MM.1S (cell line): ENCODE results near the gene RAD21L1.

Source experiments
- DNase-seq: peaks from one replicate; pipeline ENCODE4 v3.0.0-alpha.2; 2015
- H2AFZ ChIP-seq: fragments of 300-600 bp; sonication (generic); 2 replicates; pipeline ENCODE4 v1.6.0; 2016; ENCODE audit warnings: antibody characterized with exemption, low read length
- H3F3A ChIP-seq: fragments of 300-600 bp; sonication (generic); 2 replicates; pipeline ENCODE4 v1.6.1; 2016; ENCODE audit warnings: mild to moderate bottlenecking, antibody characterized with exemption, low read length, moderate library complexity, mixed read lengths; ENCODE audit not compliant: insufficient read depth
- H3K27ac ChIP-seq: fragments of 300-600 bp; sonication (generic); 2 replicates; pipeline ENCODE4 v1.5.1; 2016; ENCODE audit warnings: mild to moderate bottlenecking, low read length
- H3K27me3 ChIP-seq: fragments of 300-600 bp; sonication (generic); replicated peaks from 2 replicates; pipeline ENCODE4 v1.6.0; 2016; ENCODE audit warnings: low read length; ENCODE audit not compliant: insufficient read depth
- H3K36me3 ChIP-seq: fragments of 300-600 bp; sonication (generic); replicated peaks from 2 replicates; pipeline ENCODE4 v1.6.1; 2016; ENCODE audit warnings: mild to moderate bottlenecking, low read length, mixed read lengths; ENCODE audit not compliant: insufficient read depth
- H3K4me1 ChIP-seq: fragments of 300-600 bp; sonication (generic); 2 replicates; pipeline ENCODE4 v1.6.1; 2016; ENCODE audit warnings: low read length, mixed read lengths
- H3K4me2 ChIP-seq: fragments of 300-600 bp; sonication (generic); 2 replicates; pipeline ENCODE4 v1.6.0; 2016; ENCODE audit warnings: low read depth, low read length
- H3K4me3 ChIP-seq: fragments of 300-600 bp; sonication (generic); 2 replicates; pipeline ENCODE4 v1.5.1; 2016; ENCODE audit warnings: low read length, mixed read lengths
- H3K79me2 ChIP-seq: fragments of 300-600 bp; sonication (generic); 2 replicates; pipeline ENCODE4 v1.6.1; 2016; ENCODE audit warnings: mixed run types, low read length, mixed read lengths
- H3K9ac ChIP-seq: fragments of 300-600 bp; sonication (generic); 2 replicates; pipeline ENCODE4 v1.6.1; 2016; ENCODE audit warnings: low read length, mixed read lengths
- H3K9me2 ChIP-seq: fragments of 300-600 bp; sonication (generic); replicated peaks from 2 replicates; pipeline ENCODE4 v1.6.1; 2016; ENCODE audit warnings: mild to moderate bottlenecking, low read length, mixed read lengths; ENCODE audit not compliant: insufficient read depth
- H3K9me3 ChIP-seq: fragments of 300-600 bp; sonication (generic); replicated peaks from 2 replicates; pipeline ENCODE4 v1.6.1; 2016; ENCODE audit warnings: mild to moderate bottlenecking, low read length, mixed read lengths; ENCODE audit not compliant: insufficient read depth
- H4K20me1 ChIP-seq: fragments of 300-600 bp; sonication (generic); 2 replicates; pipeline ENCODE4 v1.6.1; 2016; ENCODE audit warnings: mild to moderate bottlenecking, low read length, moderate library complexity, mixed read lengths; ENCODE audit not compliant: insufficient read depth
- EZH2 ChIP-seq: fragments of 300-600 bp; sonication (generic); optimal IDR thresholded peaks from 2 replicates; pipeline ENCODE3; 2017; ENCODE audit warnings: low read depth, mild to moderate bottlenecking, antibody characterized with exemption, low read length, mixed read lengths
- EZH2phosphoT487 ChIP-seq: fragments of 300-600 bp; sonication (generic); IDR thresholded peaks from 2 replicates; pipeline ENCODE4 v1.6.1; 2018; ENCODE audit warnings: antibody characterized with exemption, low read length
- TF ChIP-seq, protein P1 (sequence below): fragments of 300-600 bp; sonication (generic); IDR thresholded peaks from 2 replicates; pipeline ENCODE4 v1.5.1; 2016; ENCODE audit warnings: antibody characterized with exemption, low read length, mixed read lengths

RAD21L1 gene

DNA sequence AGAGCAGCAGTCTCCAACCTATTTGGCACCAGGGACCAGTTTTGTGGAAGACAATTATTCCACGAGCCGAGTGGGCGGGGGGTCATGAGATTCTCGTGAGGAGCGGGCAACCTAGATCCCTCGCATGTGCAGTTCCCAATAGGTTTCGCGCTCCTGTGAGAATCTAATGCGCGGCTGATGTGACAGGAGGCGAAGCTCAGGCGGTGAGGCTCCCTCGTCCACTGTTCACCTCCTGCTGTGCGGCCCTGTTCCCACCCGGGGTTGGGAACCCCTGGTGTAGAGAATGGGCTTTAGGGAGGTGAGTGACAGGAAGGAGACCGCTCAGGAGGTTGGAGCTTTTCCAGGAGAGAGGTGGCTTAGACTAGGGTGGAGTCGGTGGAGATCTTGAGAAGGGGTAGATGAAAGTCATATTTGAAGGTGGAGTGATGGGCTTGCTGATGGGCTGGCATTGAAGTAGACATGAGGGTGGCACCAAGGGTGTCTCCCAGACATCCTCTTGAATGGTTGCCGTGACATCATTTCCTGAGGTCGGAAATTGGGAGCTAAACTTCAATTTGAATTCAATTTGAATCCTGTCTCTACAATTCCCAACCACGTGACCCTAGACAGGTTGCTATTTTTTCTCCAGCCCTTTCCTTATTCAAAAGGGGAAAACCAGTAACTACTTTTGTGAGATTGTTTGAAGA is 1.5 kb upstream of the RAD21L1 start:
- no peak overlapping the region for H2AFZ ChIP-seq
- no peaks in the 10 kb centered on the region for H3K4me1 ChIP-seq
- H3K9me2 ChIP-seq: no peaks in the 10 kb centered on the region
- no peak overlapping the region for H3K4me2 ChIP-seq
- 0 out of 2 replicates have a peak, but pooled peaks cover 3% of the 10 kb centered on the region for H3K27me3 ChIP-seq
- H3K9me3 ChIP-seq: no peaks in the 10 kb centered on the region
- no peaks in the 10 kb centered on the region for H4K20me1 ChIP-seq
- H3K79me2 ChIP-seq: no peaks in the 10 kb centered on the region
- no peak overlapping the region for H3K4me3 ChIP-seq
- no peak for DNase-seq
- no peak overlapping the region for H3K27ac ChIP-seq
- H3F3A ChIP-seq: peaks cover 8% of the 10 kb centered on the region
- TF ChIP-seq, protein P1, sequence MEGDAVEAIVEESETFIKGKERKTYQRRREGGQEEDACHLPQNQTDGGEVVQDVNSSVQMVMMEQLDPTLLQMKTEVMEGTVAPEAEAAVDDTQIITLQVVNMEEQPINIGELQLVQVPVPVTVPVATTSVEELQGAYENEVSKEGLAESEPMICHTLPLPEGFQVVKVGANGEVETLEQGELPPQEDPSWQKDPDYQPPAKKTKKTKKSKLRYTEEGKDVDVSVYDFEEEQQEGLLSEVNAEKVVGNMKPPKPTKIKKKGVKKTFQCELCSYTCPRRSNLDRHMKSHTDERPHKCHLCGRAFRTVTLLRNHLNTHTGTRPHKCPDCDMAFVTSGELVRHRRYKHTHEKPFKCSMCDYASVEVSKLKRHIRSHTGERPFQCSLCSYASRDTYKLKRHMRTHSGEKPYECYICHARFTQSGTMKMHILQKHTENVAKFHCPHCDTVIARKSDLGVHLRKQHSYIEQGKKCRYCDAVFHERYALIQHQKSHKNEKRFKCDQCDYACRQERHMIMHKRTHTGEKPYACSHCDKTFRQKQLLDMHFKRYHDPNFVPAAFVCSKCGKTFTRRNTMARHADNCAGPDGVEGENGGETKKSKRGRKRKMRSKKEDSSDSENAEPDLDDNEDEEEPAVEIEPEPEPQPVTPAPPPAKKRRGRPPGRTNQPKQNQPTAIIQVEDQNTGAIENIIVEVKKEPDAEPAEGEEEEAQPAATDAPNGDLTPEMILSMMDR: no peak
- TF ChIP-seq EZH2phosphoT487: no peak
- TF ChIP-seq EZH2: no peak
- no peak overlapping the region for H3K9ac ChIP-seq
- H3K36me3 ChIP-seq: no peaks in the 10 kb centered on the region

DNA sequence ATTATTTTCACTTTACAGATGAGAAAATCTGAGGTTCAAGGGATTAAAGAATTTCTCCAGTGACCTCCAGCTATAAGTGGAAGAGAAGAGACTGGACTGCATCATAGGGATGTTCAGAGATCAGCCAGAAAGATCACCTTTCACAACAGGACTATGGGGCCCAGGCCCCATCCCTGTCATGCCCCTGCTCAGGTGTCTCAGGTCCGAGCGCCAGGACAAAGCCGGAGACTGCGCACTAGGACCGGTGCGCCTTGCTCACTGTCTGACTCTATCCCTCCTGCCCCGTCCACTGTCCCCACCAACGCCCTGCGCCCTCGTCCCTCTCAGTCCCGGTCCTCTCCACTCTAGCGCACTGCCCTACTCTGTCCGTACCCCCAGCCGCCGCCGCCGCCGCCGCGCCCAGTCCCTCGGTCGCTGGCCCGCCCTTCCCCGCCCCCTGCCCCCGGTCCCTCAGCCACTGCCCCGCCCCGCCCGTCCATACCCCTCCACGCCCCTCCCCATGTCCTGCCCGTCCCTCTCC is 521 bp upstream of the RAD21L1 start:
- H3K4me1 ChIP-seq: no peaks in the 10 kb centered on the region
- no peak overlapping the region for H3K9ac ChIP-seq
- no peak for TF ChIP-seq EZH2
- no peak for TF ChIP-seq EZH2phosphoT487
- TF ChIP-seq, protein P1: no peak
- peak overlapping the region; percentile 55 for H3K4me3 ChIP-seq
- peak overlapping the region; percentile 75 for H2AFZ ChIP-seq
- no peak overlapping the region for H3K27ac ChIP-seq
- DNase-seq: no peak
- H3K9me2 ChIP-seq: no peaks in the 10 kb centered on the region
- no peaks in the 10 kb centered on the region for H3K79me2 ChIP-seq
- H3K27me3 ChIP-seq: 0 out of 2 replicates have a peak, but pooled peaks cover 3% of the 10 kb centered on the region
- H4K20me1 ChIP-seq: no peaks in the 10 kb centered on the region
- peaks cover 8% of the 10 kb centered on the region for H3F3A ChIP-seq
- no peaks in the 10 kb centered on the region for H3K36me3 ChIP-seq
- H3K4me2 ChIP-seq: peak overlapping the region; percentile 55; the same call in 1 of the 2 replicates
- H3K9me3 ChIP-seq: no peaks in the 10 kb centered on the region

DNA sequence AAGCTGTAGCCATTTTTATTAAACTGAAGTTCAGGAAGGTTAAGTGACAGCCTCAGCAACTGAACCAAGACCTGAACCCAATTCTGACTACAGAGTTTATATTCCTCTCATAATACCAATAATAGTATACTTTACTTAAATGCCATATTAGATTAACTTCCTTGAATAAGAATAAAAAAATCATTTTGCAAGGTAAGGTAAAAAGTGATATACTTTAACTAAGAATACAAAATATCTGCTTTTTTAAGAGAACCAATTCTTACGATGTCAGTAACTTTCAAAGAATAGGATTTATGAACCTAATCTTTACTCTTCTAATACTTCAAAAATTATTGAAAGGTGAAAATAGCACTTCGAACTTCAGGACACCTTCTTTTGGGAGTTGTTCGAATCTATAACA is 3.7 kb downstream of the RAD21L1 start:
- H3K9me3 ChIP-seq: no peaks in the 10 kb centered on the region
- H3K4me3 ChIP-seq: no peak overlapping the region
- DNase-seq: no peak
- H3K9me2 ChIP-seq: no peaks in the 10 kb centered on the region
- H3K9ac ChIP-seq: no peak overlapping the region
- H3K27ac ChIP-seq: no peak overlapping the region
- TF ChIP-seq EZH2phosphoT487 (no peak), EZH2 (no peak)
- TF ChIP-seq, protein P1: no peak
- H3K27me3 ChIP-seq: no peaks in the 10 kb centered on the region
- no peaks in the 10 kb centered on the region for H4K20me1 ChIP-seq
- H2AFZ ChIP-seq: no peak overlapping the region
- H3K79me2 ChIP-seq: no peaks in the 10 kb centered on the region
- H3K4me1 ChIP-seq: no peaks in the 10 kb centered on the region
- no peak overlapping the region for H3K4me2 ChIP-seq
- peaks cover 8% of the 10 kb centered on the region for H3F3A ChIP-seq
- H3K36me3 ChIP-seq: no peaks in the 10 kb centered on the region
